GM12878 (cell line): ENCODE data around the gene FABP2.

ENCODE experiments used
- CBFB ChIP-seq: IDR thresholded peaks from 2 replicates; pipeline ENCODE4 v1.6.1; 2016; ENCODE audit warnings: antibody characterized with exemption, low read depth
- CTCF ChIP-seq, 3 experiments: IDR thresholded peaks in 2 of 3; conservative IDR thresholded peaks in 1 of 3; 2 replicates each; pipeline ENCODE4 v1.5.1; 2011; ENCODE audit warnings: low read depth in 3 of 3, low read length in 3 of 3, mild to moderate bottlenecking in 3 of 3, control low read depth in 2 of 3, moderate library complexity in 2 of 3, inconsistent platforms in 1 of 3, mixed read lengths in 1 of 3; ENCODE audit not compliant: control insufficient read depth in 2 of 3, insufficient read depth in 1 of 3; ENCODE audit errors: extremely low read depth in 1 of 3
- EZH2 ChIP-seq: IDR thresholded peaks from 2 replicates; pipeline ENCODE4 v1.6.1; 2012; ENCODE audit warnings: low read depth, mild to moderate bottlenecking, control low read depth, inconsistent platforms, low read length, borderline replicate concordance; ENCODE audit not compliant: control insufficient read depth
- GABPA ChIP-seq: IDR thresholded peaks from 2 replicates; pipeline ENCODE4 v1.6.1; 2014; ENCODE audit warnings: antibody characterized with exemption, low read depth, mild to moderate bottlenecking, inconsistent platforms
- GATAD2B ChIP-seq: fragments of 450-650 bp; conservative IDR thresholded peaks from 2 replicates; pipeline ENCODE4 v1.6.1; 2017; ENCODE audit warnings: low read depth, mild to moderate bottlenecking, moderate library complexity
- HCFC1 ChIP-seq: fragments of 150-350 bp; IDR thresholded peaks from 2 replicates; pipeline ENCODE4 v1.6.1; 2014; ENCODE audit warnings: low read length
- IKZF1 ChIP-seq: fragments of 450-650 bp; conservative IDR thresholded peaks from 2 replicates; pipeline ENCODE4 v1.6.1; 2017; ENCODE audit warnings: antibody characterized with exemption, mild to moderate bottlenecking
- RAD21 ChIP-seq: IDR thresholded peaks from 2 replicates; pipeline ENCODE4 v1.6.1; 2011; ENCODE audit warnings: mild to moderate bottlenecking, low read depth, low read length, moderate library complexity; ENCODE audit not compliant: insufficient read depth
- REST ChIP-seq: IDR thresholded peaks from 2 replicates; pipeline ENCODE4 v1.6.1; 2012; ENCODE audit warnings: mild to moderate bottlenecking, low read depth, low read length
- SIX5 ChIP-seq: IDR thresholded peaks from 2 replicates; pipeline ENCODE4 v1.6.1; 2011; ENCODE audit warnings: mild to moderate bottlenecking, low read depth, low read length, moderate library complexity; ENCODE audit not compliant: severe bottlenecking

GRCh38 chr4:119302073-119302832, 19.7 kb downstream of the FABP2 start:
- no peak for TF ChIP-seq RAD21
- no peak for TF ChIP-seq EZH2
- no peak for TF ChIP-seq SIX5
- no peak for TF ChIP-seq REST
- TF ChIP-seq GABPA, result no peak
- no peak for TF ChIP-seq CBFB
- TF ChIP-seq IKZF1, result no peak
- no peak for TF ChIP-seq GATAD2B
- TF ChIP-seq CTCF (IDR thresholded peaks at IDR 0.05 in 2 of 3, conservative IDR thresholded peaks at IDR 0.05 in 1 of 3; ENCODE audit: control insufficient read depth in 2 of 3, extremely low read depth in 1 of 3, insufficient read depth in 1 of 3, low read depth in 3 of 3, low read length in 3 of 3), result no peak
- TF ChIP-seq HCFC1, result no peak
